Endothelial cell of umbilical vein (primary cell): ENCODE data around the gene POGLUT3. TPM values are rescaled to one million over a fixed set of nuclear protein-coding genes. Genes with fewer than 3 reads are reported as not detected.

Experiments used
- BruUV-seq: library from RNA; stranded (reverse); fragments of 400-500 nt; replicated peaks from 2 replicates; lab custom pipeline; 2021; lab: Mats Ljungman, UMichigan
- CTCF ChIA-PET: fragments of 300-600, 350-600 bp; sonication (Branson Sonifier 250); formaldehyde crosslinking; loops from one replicate; lab custom pipeline; 2021; ENCODE audit warnings: antibody characterized with exemption, inconsistent platforms; lab: Charles Lee
- POLR2A ChIA-PET: fragments of 300-600, 350-600 bp; sonication (Branson Sonifier 250); formaldehyde crosslinking; loops from one replicate; lab custom pipeline; 2021; ENCODE audit warnings: antibody characterized with exemption, inconsistent platforms; lab: Charles Lee
- DNase-seq: peaks from one replicate; pipeline ENCODE4 v3.0.0-alpha.2; 2011; ENCODE audit warnings: low read depth, low spot score
- FAIRE-seq: peaks from 2 replicates; lab custom pipeline; 2011; peaks lifted over from hg19 to GRCh38; lab: Jason Lieb, UNC
- H2AFZ ChIP-seq: 2 replicates; pipeline ENCODE4 v1.6.0; 2012; ENCODE audit warnings: low read depth, low read length, control low read depth, inconsistent platforms
- H3K27ac ChIP-seq: 2 replicates; pipeline ENCODE4 v1.5.1; 2011; ENCODE audit warnings: low read depth, mild to moderate bottlenecking, control low read depth, low read length, moderate library complexity; ENCODE audit not compliant: insufficient read depth
- H3K27me3 ChIP-seq, 2 experiments: 2 replicates each; pipeline versions ENCODE4 v1.6.0 to v1.6.1; 2011; ENCODE audit warnings: low read length in 2 of 2, mixed read lengths in 1 of 2; ENCODE audit not compliant: control insufficient read depth in 2 of 2, insufficient read depth in 2 of 2
- H3K36me3 ChIP-seq, 2 experiments: 2 replicates in 1 of 2; 3 replicates in 1 of 2; pipeline ENCODE4 v1.5.1; 2011; ENCODE audit warnings: low read length in 2 of 2, mild to moderate bottlenecking in 1 of 2, moderate library complexity in 1 of 2; ENCODE audit not compliant: control insufficient read depth in 2 of 2, insufficient read depth in 2 of 2; ENCODE audit errors: extremely low read depth in 1 of 2
- H3K4me1 ChIP-seq: 3 replicates; pipeline ENCODE4 v1.5.1; 2011; ENCODE audit warnings: mild to moderate bottlenecking, low read length; ENCODE audit not compliant: control insufficient read depth, insufficient read depth; ENCODE audit errors: extremely low read depth
- H3K4me2 ChIP-seq: 2 replicates; pipeline ENCODE4 v1.6.1; 2011; ENCODE audit warnings: low read length, control low read depth, mixed read lengths; ENCODE audit not compliant: insufficient read depth
- H3K4me3 ChIP-seq, 3 experiments: fragments of 200-600 bp in 1 of 3; sonication (generic), shearing (Covaris generic) in 1 of 3; replicated peaks in 1 of 3; 2 replicates each; pipeline ENCODE4 v1.5.1; 2011 to 2016; ENCODE audit warnings: control low read depth in 3 of 3, low read length in 3 of 3, mild to moderate bottlenecking in 2 of 3, inconsistent platforms in 1 of 3, low read depth in 1 of 3, moderate library complexity in 1 of 3; ENCODE audit not compliant: insufficient read depth in 1 of 3
- H3K79me2 ChIP-seq: 2 replicates; pipeline ENCODE4 v1.6.0; 2012; ENCODE audit warnings: low read length, inconsistent platforms; ENCODE audit not compliant: control insufficient read depth, insufficient read depth
- H3K9ac ChIP-seq: replicated peaks from 2 replicates; pipeline ENCODE3; 2011; ENCODE audit warnings: low read length, control low read depth; ENCODE audit not compliant: insufficient read depth; ENCODE audit errors: extremely low read depth
- H3K9me1 ChIP-seq: replicated peaks from 3 replicates; pipeline ENCODE4 v1.6.0; 2011; ENCODE audit warnings: mild to moderate bottlenecking, low read length; ENCODE audit not compliant: control insufficient read depth, insufficient read depth; ENCODE audit errors: extremely low read depth
- H3K9me3 ChIP-seq: replicated peaks from 2 replicates; pipeline ENCODE4 v1.5.1; 2012; ENCODE audit warnings: low read length, inconsistent platforms; ENCODE audit not compliant: control insufficient read depth, insufficient read depth
- H4K20me1 ChIP-seq: replicated peaks from 2 replicates; pipeline ENCODE3; 2011; ENCODE audit warnings: mild to moderate bottlenecking, low read length; ENCODE audit not compliant: control insufficient read depth, insufficient read depth; ENCODE audit errors: extremely low read depth
- FOS ChIP-seq: IDR thresholded peaks from 2 replicates; pipeline ENCODE4 v1.6.1; 2011; ENCODE audit warnings: mild to moderate bottlenecking, low read length, moderate library complexity, borderline replicate concordance; ENCODE audit not compliant: insufficient read depth
- GATA2 ChIP-seq: IDR thresholded peaks from 2 replicates; pipeline ENCODE4 v1.7.0; 2011; ENCODE audit warnings: low read depth, mild to moderate bottlenecking, moderate library complexity, mixed read lengths, low read length; ENCODE audit not compliant: insufficient read length, insufficient read depth
- JUN ChIP-seq: IDR thresholded peaks from 2 replicates; pipeline ENCODE4 v1.6.1; 2011; ENCODE audit warnings: borderline replicate concordance, low read depth; ENCODE audit not compliant: insufficient read length, insufficient read depth
- POLR2A ChIP-seq: IDR thresholded peaks from 2 replicates; pipeline ENCODE4 v1.6.1; 2012; ENCODE audit warnings: low read depth, mild to moderate bottlenecking, control low read depth, low read length
- dilution Hi-C: fragments of 300-500 bp; cut with MboI; formaldehyde crosslinking; loops from one replicate; pipeline ENCODE4 v1.15.0; 2019; ENCODE audit warnings: low sequenced_read_pairs; ENCODE audit not compliant: extremely low pct_ligation_motif_present
- intact Hi-C: fragments of 100-400 bp; cut with micrococcal nuclease; formaldehyde crosslinking; loops from one replicate; pipeline ENCODE4 v1.10.0; 2022
- polyA plus RNA-seq, 4 experiments: library from polyadenylated mRNA; depleted of rRNA in 3 of 4; stranded (reverse) in 3 of 4; unstranded in 1 of 4; fragments of >200 nt; gene quantifications; 2 replicates each; pipeline versions ENCODE4 v1.2.1 to v1.2.3, GENCODE V29; 2011 to 2012; ENCODE audit warnings: missing spikeins in 1 of 4
- total RNA-seq: library from RNA; stranded (reverse); gene quantifications from 2 replicates; pipeline ENCODE4 v1.2.3, GENCODE V29; 2021
- TF ChIP-seq, protein P1 (sequence below): IDR thresholded peaks from 2 replicates; pipeline ENCODE4 v1.6.1; 2011; ENCODE audit not compliant: insufficient read depth, insufficient read length

The POGLUT3 gene
- total and polyA plus RNA-seq, 2 donors (not counting 3 experiments of a cell fraction or from before 2014, with no cell fraction given): 14.3 to 46.4 TPM

DNA sequence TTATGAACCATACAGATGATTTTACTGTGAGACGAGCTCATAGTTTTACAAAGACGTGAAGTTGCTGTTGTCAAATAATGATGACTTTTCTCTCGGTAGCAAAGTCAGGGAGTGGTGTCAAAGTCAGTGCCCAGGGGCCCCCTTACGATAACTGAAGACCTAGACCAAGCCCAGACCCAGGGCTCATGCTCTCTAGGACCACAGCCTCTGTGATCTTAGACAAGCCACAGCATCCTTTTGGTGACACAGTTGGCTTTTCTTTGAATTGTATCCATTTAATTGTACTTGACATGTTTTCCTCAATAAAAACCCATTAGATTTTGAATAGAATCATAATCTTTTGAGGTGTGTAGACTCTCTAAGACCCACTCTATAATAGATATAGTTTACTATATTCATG is 17.9 kb upstream of the POGLUT3 start:
- H3K27me3 ChIP-seq: peaks cover 3 to 10% of the 10 kb centered on the region in 2 experiments
- DNase-seq (no peak), FAIRE-seq (no peak)
- H3K9ac ChIP-seq: no peak overlapping the region
- CTCF ChIA-PET: no interaction called here
- H4K20me1 ChIP-seq: no peaks in the 10 kb centered on the region
- no peaks in the 10 kb centered on the region for H3K9me3 ChIP-seq
- dilution Hi-C loops (no loop called here), intact Hi-C loops (no loop called here)
- no peak overlapping the region for H3K4me2 ChIP-seq
- no peak overlapping the region for H3K27ac ChIP-seq
- POLR2A ChIA-PET: no interaction called here
- no peaks in the 10 kb centered on the region for H3K79me2 ChIP-seq
- H3K4me1 ChIP-seq: no peaks in the 10 kb centered on the region
- no peak overlapping the region for H3K4me3 ChIP-seq
- H3K36me3 ChIP-seq: no peaks in the 10 kb centered on the region
- no peak overlapping the region for H2AFZ ChIP-seq
- no TSS peak for BruUV-seq
- no peaks in the 10 kb centered on the region for H3K9me1 ChIP-seq
- TF ChIP-seq JUN (no peak), FOS (no peak), POLR2A (no peak)
- TF ChIP-seq, protein P1, sequence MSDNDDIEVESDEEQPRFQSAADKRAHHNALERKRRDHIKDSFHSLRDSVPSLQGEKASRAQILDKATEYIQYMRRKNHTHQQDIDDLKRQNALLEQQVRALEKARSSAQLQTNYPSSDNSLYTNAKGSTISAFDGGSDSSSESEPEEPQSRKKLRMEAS: no peak

DNA sequence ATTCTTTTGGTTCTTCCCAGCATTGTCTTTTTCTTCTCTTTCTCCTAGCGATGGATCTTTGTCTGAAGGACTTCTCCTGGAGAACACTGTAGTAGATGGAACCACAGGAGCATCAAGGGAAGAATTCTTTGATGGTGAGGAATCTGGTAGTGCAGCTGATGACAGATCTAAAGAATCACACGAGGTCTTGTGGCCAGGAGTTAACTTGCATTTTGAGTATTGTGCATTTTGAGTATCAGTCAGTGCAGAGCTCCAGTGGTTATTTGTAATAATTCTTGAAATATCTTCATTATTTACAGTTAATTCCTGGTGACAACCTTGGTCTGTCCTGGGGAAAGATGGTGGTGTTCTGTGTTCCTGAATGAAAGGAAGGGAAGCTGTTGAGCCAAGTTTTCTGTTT is 14.5 kb upstream of the POGLUT3 start:
- Histone ChIP-seq H3K79me2 (no peaks in the 10 kb centered on the region), H3K4me1 (no peaks in the 10 kb centered on the region), H3K4me3 (no peak overlapping the region), H3K9me3 (no peaks in the 10 kb centered on the region), H3K9ac (no peak overlapping the region), H4K20me1 (no peaks in the 10 kb centered on the region), H3K27ac (no peak overlapping the region), H3K27me3 (peaks cover 11 to 13% of the 10 kb centered on the region in 2 experiments), H3K9me1 (no peaks in the 10 kb centered on the region), H3K4me2 (no peak overlapping the region), H2AFZ (no peak overlapping the region), H3K36me3 (no peaks in the 10 kb centered on the region)
- dilution Hi-C loops (no loop called here), intact Hi-C loops (no loop called here)
- no peak for FAIRE-seq
- ChIA-PET POLR2A (no interaction called here), CTCF (no interaction called here)
- DNase-seq: no peak
- TF ChIP-seq GATA2 (no peak), JUN (no peak)
- no TSS peak for BruUV-seq
